AG09309 (cell line): ENCODE data around the gene GTF2IRD1.

Source experiments
- DNase-seq: peaks from one replicate; pipeline ENCODE4 v3.0.0-alpha.2; 2010; ENCODE audit warnings: low read depth
- H3K4me3 ChIP-seq: 2 replicates; pipeline ENCODE4 v1.5.1; 2011; ENCODE audit warnings: mild to moderate bottlenecking, low read depth, low read length, moderate library complexity; ENCODE audit not compliant: control insufficient read depth
- TF ChIP-seq, protein P1 (sequence below): IDR thresholded peaks from 2 replicates; pipeline ENCODE4 v1.5.1; 2011; ENCODE audit warnings: mild to moderate bottlenecking, low read depth, low read length, inconsistent platforms; ENCODE audit not compliant: insufficient read depth, control insufficient read depth; ENCODE audit errors: missing control alignments

The GTF2IRD1 gene

GRCh38 chr7:74449144-74449543, 4.6 kb upstream of the GTF2IRD1 start:
- TF ChIP-seq, protein P1, sequence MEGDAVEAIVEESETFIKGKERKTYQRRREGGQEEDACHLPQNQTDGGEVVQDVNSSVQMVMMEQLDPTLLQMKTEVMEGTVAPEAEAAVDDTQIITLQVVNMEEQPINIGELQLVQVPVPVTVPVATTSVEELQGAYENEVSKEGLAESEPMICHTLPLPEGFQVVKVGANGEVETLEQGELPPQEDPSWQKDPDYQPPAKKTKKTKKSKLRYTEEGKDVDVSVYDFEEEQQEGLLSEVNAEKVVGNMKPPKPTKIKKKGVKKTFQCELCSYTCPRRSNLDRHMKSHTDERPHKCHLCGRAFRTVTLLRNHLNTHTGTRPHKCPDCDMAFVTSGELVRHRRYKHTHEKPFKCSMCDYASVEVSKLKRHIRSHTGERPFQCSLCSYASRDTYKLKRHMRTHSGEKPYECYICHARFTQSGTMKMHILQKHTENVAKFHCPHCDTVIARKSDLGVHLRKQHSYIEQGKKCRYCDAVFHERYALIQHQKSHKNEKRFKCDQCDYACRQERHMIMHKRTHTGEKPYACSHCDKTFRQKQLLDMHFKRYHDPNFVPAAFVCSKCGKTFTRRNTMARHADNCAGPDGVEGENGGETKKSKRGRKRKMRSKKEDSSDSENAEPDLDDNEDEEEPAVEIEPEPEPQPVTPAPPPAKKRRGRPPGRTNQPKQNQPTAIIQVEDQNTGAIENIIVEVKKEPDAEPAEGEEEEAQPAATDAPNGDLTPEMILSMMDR: no peak
- no peak for DNase-seq
- no peak overlapping the region for H3K4me3 ChIP-seq

DNA sequence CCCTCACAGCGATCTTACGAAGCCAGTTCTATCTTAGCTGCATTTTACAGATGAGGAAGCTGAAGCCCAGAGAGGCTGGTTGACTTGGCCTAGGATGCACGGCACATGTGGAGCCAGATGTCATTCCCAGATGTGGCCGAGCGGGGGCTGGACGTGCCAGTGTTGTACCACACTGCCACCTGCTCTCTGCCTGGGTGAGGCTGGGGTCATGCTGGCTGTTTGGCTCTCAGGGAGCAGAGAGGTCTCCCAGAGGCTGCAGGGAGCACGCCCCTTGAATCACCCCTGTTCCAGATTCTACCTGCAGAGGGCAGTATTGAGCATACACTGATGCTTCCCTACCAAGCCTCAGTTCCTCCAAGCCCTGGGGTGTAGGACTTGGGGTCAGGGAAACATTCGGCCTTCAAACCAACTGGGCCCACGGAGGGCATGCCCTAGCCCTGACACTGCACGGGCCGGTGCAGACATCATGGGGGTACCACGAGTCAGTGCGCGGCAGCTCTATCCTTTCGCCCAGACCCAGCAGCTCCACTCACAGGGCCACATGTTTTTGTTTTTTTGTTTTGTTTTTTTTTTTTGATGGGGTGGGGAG, 3.8 kb upstream of the GTF2IRD1 start:
- no peak overlapping the region for H3K4me3 ChIP-seq
- DNase-seq: no peak
- TF ChIP-seq, protein P1: peak; percentile 84

- DNase-seq: no peak
- H3K4me3 ChIP-seq: peak overlapping the region; percentile 71
- TF ChIP-seq, protein P1: no peak
Observed at GRCh38 chr7:74452748-74453321, 871 bp upstream of the GTF2IRD1 start.

GRCh38 chr7:74454021-74454924, 567 bp downstream of the GTF2IRD1 start:
- no peak for DNase-seq
- H3K4me3 ChIP-seq: peak overlapping the region; percentile 71
- TF ChIP-seq, protein P1: no peak

DNA sequence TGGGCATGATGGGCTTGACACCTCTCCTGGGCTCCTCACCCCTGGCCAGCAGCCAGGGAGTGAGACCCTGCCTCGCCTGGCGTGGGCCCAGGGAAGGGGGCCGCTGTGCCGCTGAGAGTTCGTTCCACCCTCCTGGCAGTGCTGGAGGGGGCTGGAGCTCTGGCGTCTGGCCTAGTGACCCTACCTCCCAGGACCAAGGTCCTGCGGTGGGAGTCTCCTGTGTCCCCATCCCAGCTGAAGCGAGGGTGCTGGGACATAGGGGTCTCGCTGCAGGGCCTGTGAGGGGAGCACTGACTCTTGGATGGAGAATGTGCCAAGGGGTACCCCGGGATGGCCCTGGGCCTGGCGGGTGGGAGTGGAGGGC, 1.2 kb downstream of the GTF2IRD1 start:
- no peak for DNase-seq
- H3K4me3 ChIP-seq: peak overlapping the region; percentile 71
- TF ChIP-seq, protein P1: no peak

DNA sequence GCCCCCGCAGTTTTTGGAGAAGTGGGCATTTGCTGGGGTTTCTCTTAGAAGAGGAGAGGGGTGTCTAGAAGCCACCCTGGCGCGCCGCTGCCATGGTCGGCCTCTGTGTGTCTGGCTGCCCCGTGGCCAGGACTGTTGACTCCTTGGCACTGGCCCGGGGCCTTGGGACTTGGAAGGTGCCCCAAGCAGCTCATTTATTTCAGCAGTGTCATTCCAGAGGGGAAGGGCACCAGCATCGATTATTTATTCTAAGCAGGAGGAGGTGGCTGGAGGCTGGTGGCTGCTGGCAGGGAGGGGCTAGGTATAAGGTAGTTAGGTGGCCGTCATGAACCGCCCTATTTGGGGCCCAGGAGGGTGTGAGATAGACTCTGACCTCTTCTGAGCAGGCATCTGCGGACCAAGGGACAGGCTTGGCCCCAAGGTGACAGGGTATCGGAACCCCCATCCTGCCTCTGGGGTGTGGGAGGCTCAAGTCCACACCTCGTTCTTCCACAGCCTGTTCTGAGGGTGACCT, 1.6 kb downstream of the GTF2IRD1 start:
- peak overlapping the region; percentile 71 for H3K4me3 ChIP-seq
- DNase-seq: no peak
- TF ChIP-seq, protein P1: no peak
